Activated CD4-positive, alpha-beta T cell treated with anti-CD3 and anti-CD28 coated beads for 48 hours (primary cell): ENCODE results near the gene UBR2.
A peak's percentile ranks its signal among the peaks of the same experiment; 100 is the strongest.
"Not testable (repeated sequence)": the region's sequence is repeated elsewhere in the genome, so short reads cannot be mapped to it uniquely, and the experiment has no call there.

Experiments
- DNase-seq: peaks from one replicate; pipeline ENCODE4 v3.0.0-alpha.2; 2020

The UBR2 gene

GRCh38 chr6:42555477-42556457 is 8.1 kb upstream of the UBR2 start:
- DNase-seq = no peak

GRCh38 chr6:42556462-42556861 is 7.4 kb upstream of the UBR2 start:
- no peak for DNase-seq

- DNase-seq = not testable (repeated sequence)
These were observed 4.6 kb upstream of the UBR2 start for GRCh38 chr6:42559276-42559675.

GRCh38 chr6:42561986-42562385 is 1.8 kb upstream of the UBR2 start:
- no peak for DNase-seq

GRCh38 chr6:42562788-42563405 is 932 bp upstream of the UBR2 start:
- DNase-seq = no peak

- no peak for DNase-seq
These were observed 637 bp downstream of the UBR2 start for GRCh38 chr6:42564506-42564825.

GRCh38 chr6:42565823-42566613 is 2.2 kb downstream of the UBR2 start:
- no peak for DNase-seq

- DNase-seq = no peak
These were observed 2.9 kb downstream of the UBR2 start for GRCh38 chr6:42566614-42567208.

GRCh38 chr6:42567237-42567636 is 3.4 kb downstream of the UBR2 start:
- DNase-seq = not testable (repeated sequence)

GRCh38 chr6:42569102-42570028 is 5.5 kb downstream of the UBR2 start:
- DNase-seq = no peak

GRCh38 chr6:42571611-42572342 is 7.9 kb downstream of the UBR2 start:
- DNase-seq = no peak

- no peak for DNase-seq
These were observed 8.7 kb downstream of the UBR2 start for GRCh38 chr6:42572523-42572922.

GRCh38 chr6:42576538-42576937 is 12.7 kb downstream of the UBR2 start:
- not testable (repeated sequence) for DNase-seq

GRCh38 chr6:42598300-42598699 is 34.5 kb downstream of the UBR2 start:
- no peak for DNase-seq

- DNase-seq = no peak
These were observed 35.7 kb downstream of the UBR2 start for GRCh38 chr6:42599558-42599957.

GRCh38 chr6:42604150-42604549 is 40.3 kb downstream of the UBR2 start:
- DNase-seq = no peak

GRCh38 chr6:42604699-42605098 is 40.9 kb downstream of the UBR2 start:
- not testable (repeated sequence) for DNase-seq

- no peak for DNase-seq
These were observed 46.6 kb downstream of the UBR2 start for GRCh38 chr6:42610416-42610815.

GRCh38 chr6:42615518-42615917 is 51.7 kb downstream of the UBR2 start:
- no peak for DNase-seq

GRCh38 chr6:42616716-42617115 is 52.9 kb downstream of the UBR2 start:
- DNase-seq = peak; percentile 37

GRCh38 chr6:42618105-42618504 is 54.3 kb downstream of the UBR2 start:
- no peak for DNase-seq
